Large intestine (tissue), 3 donors: ENCODE measurements around the gene FGGY. TPM values are rescaled to one million over a fixed set of nuclear protein-coding genes. Genes with fewer than 3 reads are reported as not detected.
A peak's percentile ranks its signal among the peaks of the same experiment; 100 is the strongest.

ENCODE experiments used
- DNase-seq, 2 donors: peaks; one replicate each; pipeline versions ENCODE4 v3.0.0 to v3.0.0-alpha.2; 2013
- H3K27ac ChIP-seq: one replicate; pipeline ENCODE4 v1.5.1; 2013; ENCODE audit warnings: low read length
- H3K27me3 ChIP-seq: 2 replicates; pipeline ENCODE4 v1.6.1; 2013; ENCODE audit warnings: low read length; ENCODE audit not compliant: control insufficient read depth, insufficient read depth
- H3K36me3 ChIP-seq: 2 replicates; pipeline ENCODE4 v1.6.1; 2013; ENCODE audit warnings: low read length; ENCODE audit not compliant: control insufficient read depth, insufficient read depth
- H3K4me1 ChIP-seq: one replicate; pipeline ENCODE4 v1.6.1; 2013; ENCODE audit warnings: low read length; ENCODE audit not compliant: control insufficient read depth, insufficient read depth
- H3K4me3 ChIP-seq: one replicate; pipeline ENCODE4 v1.5.1; 2013; ENCODE audit warnings: low read length
- H3K9me3 ChIP-seq: one replicate; pipeline ENCODE4 v1.6.1; 2013; ENCODE audit warnings: mild to moderate bottlenecking, low read depth, low read length, moderate library complexity; ENCODE audit not compliant: control insufficient read depth
- WGBS: methylation state at CpG from one replicate; pipeline ENCODE4 v1.1.5; 2013; ENCODE audit warnings: low lambda C conversion rate; ENCODE audit not compliant: insufficient coverage; 5-methylcytosine and 5-hydroxymethylcytosine counted together
- polyA plus RNA-seq: library from polyadenylated mRNA; unstranded; fragments of 120-200 nt; gene quantifications from one replicate; pipeline ENCODE4 v1.2.1, GENCODE V29; 2013

Gene FGGY
- polyA plus RNA-seq, 1 donor, result 17.5 TPM

GRCh38 chr1:59314776-59315528 lies 18.1 kb downstream of the FGGY start:
- no peak overlapping the region for H3K4me3 ChIP-seq
- no peaks in the 10 kb centered on the region for H3K9me3 ChIP-seq
- no peak for DNase-seq
- no CpG with 5 or more reads among the region's 2 CpGs for WGBS
- no peaks in the 10 kb centered on the region for H3K27me3 ChIP-seq
- no peaks in the 10 kb centered on the region for H3K36me3 ChIP-seq
- peaks cover 32% of the 10 kb centered on the region for H3K4me1 ChIP-seq
- no peak overlapping the region for H3K27ac ChIP-seq

- Histone ChIP-seq H3K4me1 (peaks cover 32% of the 10 kb centered on the region), H3K4me3 (no peak overlapping the region), H3K27ac (peak overlapping the region; percentile 15), H3K9me3 (no peaks in the 10 kb centered on the region), H3K36me3 (no peaks in the 10 kb centered on the region), H3K27me3 (no peaks in the 10 kb centered on the region)
- WGBS, result 80% methylated on average over 5 of the region's 7 CpGs
- peak in 1 of 2 donors; percentile 61 for DNase-seq
Observed at GRCh38 chr1:59315529-59316463, 18.9 kb downstream of the FGGY start.

- Histone ChIP-seq H3K27me3 (no peaks in the 10 kb centered on the region), H3K4me1 (peaks cover 32% of the 10 kb centered on the region), H3K27ac (peak overlapping the region; percentile 4), H3K36me3 (no peaks in the 10 kb centered on the region), H3K4me3 (no peak overlapping the region), H3K9me3 (no peaks in the 10 kb centered on the region)
- DNase-seq, result no peak
- 75% methylated on average over 1 of the region's 6 CpGs for WGBS
Observed at GRCh38 chr1:59316497-59317128, 19.7 kb downstream of the FGGY start.

- WGBS, result no CpG with 5 or more reads among the region's 3 CpGs
- no peaks in the 10 kb centered on the region for H3K9me3 ChIP-seq
- peaks cover 32% of the 10 kb centered on the region for H3K4me1 ChIP-seq
- H3K36me3 ChIP-seq, result peaks cover 1% of the 10 kb centered on the region
- DNase-seq, result peak; percentile 38 to 79
- no peak overlapping the region for H3K4me3 ChIP-seq
- peak overlapping the region; percentile 4 for H3K27ac ChIP-seq
- no peaks in the 10 kb centered on the region for H3K27me3 ChIP-seq
Observed at GRCh38 chr1:59317343-59317742, 20.4 kb downstream of the FGGY start.

- Histone ChIP-seq H3K27me3 (no peaks in the 10 kb centered on the region), H3K36me3 (peaks cover 3% of the 10 kb centered on the region), H3K9me3 (no peaks in the 10 kb centered on the region), H3K4me1 (peaks cover 32% of the 10 kb centered on the region), H3K4me3 (no peak overlapping the region), H3K27ac (peak overlapping the region; percentile 4)
- no peak for DNase-seq
- no CpG with 5 or more reads among the region's 2 CpGs for WGBS
Observed at GRCh38 chr1:59317780-59318179, 20.9 kb downstream of the FGGY start.

GRCh38 chr1:59318271-59318860 lies 21.5 kb downstream of the FGGY start:
- H3K27ac ChIP-seq, result no peak overlapping the region
- H3K4me3 ChIP-seq, result no peak overlapping the region
- no peak for DNase-seq
- WGBS, result 83% methylated on average over 1 of the region's 6 CpGs
- H3K4me1 ChIP-seq, result peaks cover 32% of the 10 kb centered on the region
- no peaks in the 10 kb centered on the region for H3K9me3 ChIP-seq
- H3K36me3 ChIP-seq, result peaks cover 3% of the 10 kb centered on the region
- no peaks in the 10 kb centered on the region for H3K27me3 ChIP-seq

- H3K27ac ChIP-seq, result no peak overlapping the region
- H3K4me3 ChIP-seq, result no peak overlapping the region
- H3K27me3 ChIP-seq, result no peaks in the 10 kb centered on the region
- H3K9me3 ChIP-seq, result no peaks in the 10 kb centered on the region
- H3K4me1 ChIP-seq, result peaks cover 5% of the 10 kb centered on the region
- no CpG with 5 or more reads among the region's 4 CpGs for WGBS
- DNase-seq, result no peak
- H3K36me3 ChIP-seq, result peaks cover 3% of the 10 kb centered on the region
Observed at GRCh38 chr1:59322394-59322793, 25.5 kb downstream of the FGGY start.

GRCh38 chr1:59322814-59323213 lies 25.9 kb downstream of the FGGY start:
- WGBS, result 86% methylated on average over 1 of the region's 2 CpGs
- no peak overlapping the region for H3K27ac ChIP-seq
- no peak for DNase-seq

GRCh38 chr1:59323879-59324278 lies 27.0 kb downstream of the FGGY start:
- no peaks in the 10 kb centered on the region for H3K27me3 ChIP-seq
- no CpG with 5 or more reads among the region's 3 CpGs for WGBS
- peaks cover 3% of the 10 kb centered on the region for H3K36me3 ChIP-seq
- peak in 1 of 2 donors; percentile 11 for DNase-seq
- H3K4me1 ChIP-seq, result no peaks in the 10 kb centered on the region
- H3K4me3 ChIP-seq, result no peak overlapping the region
- H3K27ac ChIP-seq, result no peak overlapping the region
- no peaks in the 10 kb centered on the region for H3K9me3 ChIP-seq

More at GRCh38 chr1:59322814-59323213, 25.9 kb downstream of the FGGY start:
- H3K36me3 ChIP-seq, result peaks cover 3% of the 10 kb centered on the region
- no peak overlapping the region for H3K4me3 ChIP-seq
- peaks cover 1% of the 10 kb centered on the region for H3K4me1 ChIP-seq
- no peaks in the 10 kb centered on the region for H3K27me3 ChIP-seq
- no peaks in the 10 kb centered on the region for H3K9me3 ChIP-seq

GRCh38 chr1:59328353-59328752 lies 31.5 kb downstream of the FGGY start:
- no peak overlapping the region for H3K27ac ChIP-seq
- no peak overlapping the region for H3K4me3 ChIP-seq
- no peaks in the 10 kb centered on the region for H3K9me3 ChIP-seq
- H3K27me3 ChIP-seq, result no peaks in the 10 kb centered on the region
- 100% methylated on average over 2 of the region's 2 CpGs for WGBS
- H3K4me1 ChIP-seq, result no peaks in the 10 kb centered on the region
- peaks cover 3% of the 10 kb centered on the region for H3K36me3 ChIP-seq
- DNase-seq, result no peak
